ENCODE results near the gene MAP2K5. TPM values are rescaled to one million over a fixed set of nuclear protein-coding genes. Genes with fewer than 3 reads are reported as not detected.

Gene MAP2K5
- total and polyA plus RNA-seq, 10 of the 15 experiments (the other 5 are each of a cell fraction or from before 2014, with no cell fraction given), result 1.3 to 19.4 (median 9.6) TPM

- FAIRE-seq, result no peak
- no peak for ATAC-seq
- POLR2A ChIA-PET, result no interaction called here
- H4K20me1 ChIP-seq (ENCODE audit: control insufficient read depth, insufficient read depth), result no peaks in the 10 kb centered on the region
- H2AFZ ChIP-seq (ENCODE audit: control insufficient read depth, low read depth, low read length), result no peak overlapping the region
- H3K27me3 ChIP-seq (replicated peaks in 1 of 2; ENCODE audit: control insufficient read depth in 2 of 2, insufficient read depth in 2 of 2, low read length in 1 of 2), result no peaks in the 10 kb centered on the region
- CTCF ChIA-PET, result interaction anchor here (0.9 kb wide), 1 partner anchor 12 kb away, joined by 3 read pairs; no protein-coding TSS in a partner anchor
- H3K4me2 ChIP-seq (ENCODE audit: control insufficient read depth, insufficient read depth), result no peak overlapping the region
- in situ Hi-C loops (cut with MboI) (no loop called here), intact Hi-C loops (cut with micrococcal nuclease; ENCODE audit: unreplicated experiment) (no loop called here)
- SMC1A ChIA-PET (ENCODE audit: uncharacterized antibody, unreplicated experiment), result interaction anchor here (1.1 kb wide), 1 partner anchor 13 kb away, joined by 3 read pairs; no protein-coding TSS in a partner anchor
- no peaks in the 10 kb centered on the region for H3K79me2 ChIP-seq (ENCODE audit: control insufficient read depth, insufficient read depth, low read length)
- no peak for TF ChIP-seq DPF2 (IDR thresholded peaks at IDR 0.05)
- no peak for TF ChIP-seq NFYB (IDR thresholded peaks at IDR 0.05; ENCODE audit: insufficient read depth, low read depth, low read length)
- BruUV-seq (replicated peaks), result no TSS peak
- no peaks in the 10 kb centered on the region for H3K9me3 ChIP-seq (replicated peaks; ENCODE audit: control insufficient read depth, insufficient read depth, low read length)
- H3K36me3 ChIP-seq (ENCODE audit: control insufficient read depth in 2 of 2, insufficient read depth in 2 of 2, low read length in 1 of 2), result no peaks in the 10 kb centered on the region; a peak in 1 of 4 replicates
- no peak overlapping the region for H3K4me3 ChIP-seq
- 100% methylated on average over 2 of the region's 4 CpGs for WGBS (ENCODE audit: insufficient coverage, insufficient replicate concordance, low lambda C conversion rate, missing lambda C conversion rate)
- 0 out of 2 replicates have a peak, but pooled peaks cover under 1% of the 10 kb centered on the region for H3K4me1 ChIP-seq (ENCODE audit: control insufficient read depth, insufficient read depth, low read length)
- no peak overlapping the region for H3K27ac ChIP-seq (ENCODE audit: control insufficient read depth, insufficient read depth)
- RAD21 ChIA-PET (ENCODE audit: unreplicated experiment), result interaction anchor here (0.5 kb wide), 1 partner anchor 10 kb away, joined by 3 read pairs; no protein-coding TSS in a partner anchor
- H3K9ac ChIP-seq (ENCODE audit: control insufficient read depth, insufficient read depth, low read length), result no peak overlapping the region
- DNase-seq (ENCODE audit: low read depth, low spot score), result no peak
These were observed 32.6 kb downstream of the MAP2K5 start for GRCh38 chr15:67575039-67575502.

- H4K20me1 ChIP-seq (ENCODE audit: control insufficient read depth, insufficient read depth), result no peaks in the 10 kb centered on the region
- 98% methylated on average over 4 of the region's 4 CpGs for WGBS (ENCODE audit: insufficient coverage, insufficient replicate concordance, low lambda C conversion rate, missing lambda C conversion rate)
- FAIRE-seq (no peak), DNase-seq (ENCODE audit: low read depth, low spot score) (no peak), ATAC-seq (no peak)
- BruUV-seq (replicated peaks), result no TSS peak
- no peaks in the 10 kb centered on the region for H3K27me3 ChIP-seq (replicated peaks in 1 of 2; ENCODE audit: control insufficient read depth in 2 of 2, insufficient read depth in 2 of 2, low read length in 1 of 2)
- POLR2A ChIA-PET, result no interaction called here
- H3K9ac ChIP-seq (ENCODE audit: control insufficient read depth, insufficient read depth, low read length), result no peak overlapping the region
- H3K36me3 ChIP-seq (ENCODE audit: control insufficient read depth in 2 of 2, insufficient read depth in 2 of 2, low read length in 1 of 2), result no peaks in the 10 kb centered on the region; a peak in 1 of 4 replicates
- SMC1A ChIA-PET (ENCODE audit: uncharacterized antibody, unreplicated experiment), result no interaction called here
- H2AFZ ChIP-seq (ENCODE audit: control insufficient read depth, low read depth, low read length), result no peak overlapping the region
- no peaks in the 10 kb centered on the region for H3K4me1 ChIP-seq (ENCODE audit: control insufficient read depth, insufficient read depth, low read length)
- in situ Hi-C loops (cut with MboI), result no loop called here
- H3K27ac ChIP-seq (ENCODE audit: control insufficient read depth, insufficient read depth), result no peak overlapping the region
- H3K4me2 ChIP-seq (ENCODE audit: control insufficient read depth, insufficient read depth), result no peak overlapping the region
- no peaks in the 10 kb centered on the region for H3K79me2 ChIP-seq (ENCODE audit: control insufficient read depth, insufficient read depth, low read length)
- intact Hi-C loops (cut with micrococcal nuclease; ENCODE audit: unreplicated experiment), result no loop called here
- CTCF ChIA-PET, result no interaction called here
- RAD21 ChIA-PET (ENCODE audit: unreplicated experiment), result interaction anchor here (0.7 kb wide), 1 partner anchor 17 kb away, joined by 3 read pairs; no protein-coding TSS in a partner anchor
- H3K4me3 ChIP-seq, result no peak overlapping the region
- no peaks in the 10 kb centered on the region for H3K9me3 ChIP-seq (replicated peaks; ENCODE audit: control insufficient read depth, insufficient read depth, low read length)
- no peak for TF ChIP-seq SMAD5 (IDR thresholded peaks at IDR 0.05; ENCODE audit: low read depth)
- no peak for TF ChIP-seq SUZ12 (IDR thresholded peaks at IDR 0.05; ENCODE audit: unreplicated experiment)
- no peak for TF ChIP-seq NBN (IDR thresholded peaks at IDR 0.05)
- TF ChIP-seq ETV6 (conservative IDR thresholded peaks at IDR 0.05 in 1 of 2, IDR thresholded peaks at IDR 0.05 in 1 of 2; ENCODE audit: borderline replicate concordance in 1 of 2, low read depth in 1 of 2), result no peak
- no peak for TF ChIP-seq RELA (IDR thresholded peaks at IDR 0.05; ENCODE audit: borderline replicate concordance, partially characterized antibody)
- no peak for TF ChIP-seq ZNF622 (IDR thresholded peaks at IDR 0.05)
- no peak for TF ChIP-seq ZBTB4 (CRISPR knock-in tag; IDR thresholded peaks at IDR 0.05)
- TF ChIP-seq REST (IDR thresholded peaks at IDR 0.05; ENCODE audit: low read depth, low read length), result no peak
These were observed 35.6 kb downstream of the MAP2K5 start for GRCh38 chr15:67578020-67578600.

Data from GM12878 (cell line).